Urinary bladder (tissue), 4 donors: ENCODE data around the gene DTNB. TPM values are rescaled to one million over a fixed set of nuclear protein-coding genes. Genes with fewer than 3 reads are reported as not detected.

Source experiments
- DNase-seq: peaks from one replicate; pipeline ENCODE4 v3.0.0-alpha.2; 2015; ENCODE audit errors: extremely low spot score
- H3K27ac ChIP-seq: one replicate; pipeline ENCODE4 v1.5.1; 2013; ENCODE audit warnings: low read depth, mild to moderate bottlenecking, moderate library complexity
- H3K36me3 ChIP-seq: one replicate; pipeline ENCODE4 v1.6.1; 2013; ENCODE audit warnings: mild to moderate bottlenecking, moderate library complexity; ENCODE audit not compliant: insufficient read depth
- H3K4me1 ChIP-seq: one replicate; pipeline ENCODE4 v1.6.1; 2013; ENCODE audit warnings: mild to moderate bottlenecking, moderate library complexity; ENCODE audit not compliant: insufficient read depth
- H3K4me3 ChIP-seq: one replicate; pipeline ENCODE4 v1.5.1; 2013; ENCODE audit warnings: low read depth, low read length
- WGBS: extraction: QIAGEN DNeasy Blood & Tissue Kit; methylation state at CpG from one replicate; pipeline ENCODE4 v1.1.7; 2013; 5-methylcytosine and 5-hydroxymethylcytosine counted together
- polyA plus RNA-seq: library from polyadenylated mRNA; stranded (reverse); fragments of 200-250 nt; gene quantifications from one replicate; pipeline ENCODE4 v1.2.3, GENCODE V29; 2013
- total RNA-seq: library from RNA; depleted of rRNA; stranded (reverse); fragments of >200 nt; gene quantifications from one replicate; pipeline ENCODE4 v1.2.3, GENCODE V29; 2014
- donor health status: healthy with polysubstance abuse.
- donor health status: healthy.

The DTNB gene
- total and polyA plus RNA-seq, 2 donors = 5.4 to 14.0 TPM

DNA sequence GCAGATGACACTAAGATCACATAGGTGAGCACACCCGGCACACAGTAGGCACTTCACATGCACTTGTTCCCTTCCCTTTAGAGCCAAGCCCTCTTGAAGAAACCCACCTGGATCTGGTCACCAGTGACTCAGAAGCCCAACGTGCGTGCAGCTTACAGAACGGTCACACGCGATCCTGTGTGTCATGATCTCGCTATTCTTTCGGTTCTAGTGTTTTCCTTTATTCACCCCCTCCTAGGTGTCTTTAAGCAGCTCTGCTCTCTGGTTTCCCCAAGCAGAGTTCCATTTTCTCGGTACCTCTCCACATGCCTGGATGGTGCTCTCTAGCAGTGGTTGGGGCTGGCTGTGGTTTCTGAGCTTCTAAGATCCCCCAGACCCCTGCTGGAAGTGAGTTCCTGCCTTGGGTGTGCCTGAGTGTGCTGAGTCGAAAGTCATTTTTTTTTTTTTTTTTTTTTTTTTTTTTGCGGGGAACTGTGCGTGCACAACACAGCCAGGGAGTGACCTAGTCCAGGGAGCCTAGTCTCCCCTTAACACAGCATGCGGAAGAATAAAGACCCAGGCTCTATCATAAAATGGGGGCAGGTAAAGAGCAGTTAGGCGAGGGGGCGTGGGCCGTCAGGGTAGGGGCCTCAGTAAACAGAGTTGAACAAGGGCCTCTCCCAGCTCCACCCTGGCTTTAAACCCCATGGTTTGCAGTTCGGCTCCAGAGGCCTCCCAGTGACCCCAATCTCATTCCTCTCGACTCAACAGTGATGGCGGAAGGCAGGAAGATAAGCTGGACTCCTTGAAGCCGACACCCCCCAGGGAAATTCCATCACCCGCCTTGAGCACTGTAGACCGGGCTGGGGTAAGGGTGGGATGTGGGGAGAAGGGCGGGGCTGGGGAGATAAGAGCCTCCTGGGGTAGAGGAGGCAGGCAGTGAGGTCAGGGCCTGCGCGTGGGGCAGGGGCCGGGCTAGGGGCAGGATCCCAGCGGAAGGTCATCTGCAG lies 301.8 kb downstream of the DTNB start:
- H3K4me1 ChIP-seq = no peaks in the 10 kb centered on the region
- H3K27ac ChIP-seq = no peak overlapping the region
- DNase-seq = no peak
- no peak overlapping the region for H3K4me3 ChIP-seq
- 88% methylated on average over 27 of the region's 27 CpGs for WGBS
- no peaks in the 10 kb centered on the region for H3K36me3 ChIP-seq

DNA sequence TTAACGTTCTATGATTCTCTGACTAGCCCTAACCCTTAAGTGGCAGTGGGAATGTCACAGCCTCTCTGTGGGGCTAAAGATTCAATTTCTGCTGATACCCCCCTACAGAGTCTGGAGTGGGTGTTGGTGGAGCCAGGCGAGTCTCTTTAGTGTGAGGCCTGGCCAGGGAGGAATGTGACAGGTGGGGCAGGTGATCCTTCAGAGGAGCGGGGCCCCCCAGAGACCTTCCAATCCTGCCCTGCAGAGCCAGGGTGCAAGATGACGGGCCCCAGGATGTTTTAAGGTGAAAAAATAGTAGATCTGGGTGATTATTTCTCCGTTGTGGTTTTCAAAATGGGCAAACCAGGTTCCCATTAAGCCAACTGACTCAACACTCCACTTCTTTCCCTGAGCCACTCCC lies 303.5 kb downstream of the DTNB start:
- Histone ChIP-seq H3K4me1 (no peaks in the 10 kb centered on the region), H3K27ac (no peak overlapping the region), H3K36me3 (no peaks in the 10 kb centered on the region), H3K4me3 (no peak overlapping the region)
- DNase-seq = no peak
- WGBS = 79% methylated on average over 5 of the region's 5 CpGs

DNA sequence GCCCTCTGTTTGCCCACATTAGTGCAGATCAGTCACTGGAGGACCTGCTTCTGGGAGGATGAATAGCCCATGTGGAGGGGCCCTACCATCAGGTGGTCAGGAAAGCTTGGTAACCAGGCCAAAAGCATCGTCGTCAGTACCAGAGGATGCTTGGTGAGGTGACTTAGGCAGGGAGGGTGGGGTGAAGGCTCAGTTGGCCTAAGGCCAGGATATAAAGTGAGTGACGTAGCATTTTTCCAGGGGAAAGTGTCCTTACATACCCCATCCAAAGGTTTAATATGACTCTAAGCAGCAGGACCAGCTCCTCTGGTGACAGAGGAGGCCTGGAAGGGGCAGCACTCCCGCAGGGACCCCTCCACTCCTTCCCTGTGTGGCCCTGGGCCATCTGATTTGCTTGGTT lies 303.9 kb downstream of the DTNB start:
- 71% methylated on average over 4 of the region's 4 CpGs for WGBS
- no peaks in the 10 kb centered on the region for H3K36me3 ChIP-seq
- H3K4me1 ChIP-seq = no peaks in the 10 kb centered on the region
- H3K4me3 ChIP-seq = no peak overlapping the region
- DNase-seq = no peak
- no peak overlapping the region for H3K27ac ChIP-seq

DNA sequence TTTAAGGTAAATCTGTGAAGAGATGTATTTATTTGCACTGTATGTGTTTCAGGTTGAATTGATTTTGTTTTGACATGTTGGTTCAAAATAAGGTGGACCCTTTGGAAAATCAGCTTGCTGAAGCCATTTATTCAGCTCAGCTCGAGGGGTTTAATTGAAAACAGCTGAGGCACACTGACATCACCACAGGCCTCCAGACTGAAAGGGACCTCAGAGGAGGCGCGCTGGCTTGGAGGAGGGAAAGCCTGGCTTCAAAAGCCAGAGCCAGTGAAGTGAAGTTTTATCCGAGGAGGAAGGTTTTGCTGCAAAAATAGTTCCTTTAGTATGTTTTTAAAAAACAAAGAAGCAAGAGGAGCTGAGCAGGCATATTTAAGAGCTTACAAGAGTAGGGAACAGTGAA lies 304.7 kb downstream of the DTNB start:
- Histone ChIP-seq H3K4me3 (no peak overlapping the region), H3K36me3 (no peaks in the 10 kb centered on the region), H3K27ac (no peak overlapping the region), H3K4me1 (no peaks in the 10 kb centered on the region)
- WGBS = 64% methylated on average over 4 of the region's 4 CpGs
- DNase-seq = no peak

DNA sequence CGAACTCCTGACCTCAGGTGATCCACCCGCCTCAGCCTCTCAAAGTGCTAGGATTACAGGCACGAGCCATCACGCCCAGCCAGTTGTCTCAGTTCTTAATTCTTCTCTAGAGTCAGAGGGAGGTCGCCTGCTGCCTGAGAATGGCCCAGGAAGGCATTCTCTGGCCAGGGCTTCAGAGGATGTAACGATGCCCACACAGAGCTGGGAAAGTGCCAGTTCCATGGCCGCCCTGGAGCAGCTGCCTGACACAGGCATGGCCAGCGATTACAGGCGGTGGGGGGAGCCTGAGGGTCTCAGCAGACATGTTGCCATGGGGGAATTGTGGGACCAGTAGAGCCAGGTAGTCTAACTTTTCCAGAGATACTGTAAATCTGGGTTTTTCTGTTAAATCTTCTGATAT lies 306.1 kb downstream of the DTNB start:
- 84% methylated on average over 9 of the region's 9 CpGs for WGBS
- Histone ChIP-seq H3K27ac (no peak overlapping the region), H3K4me3 (no peak overlapping the region), H3K36me3 (no peaks in the 10 kb centered on the region), H3K4me1 (no peaks in the 10 kb centered on the region)
- DNase-seq = no peak

DNA sequence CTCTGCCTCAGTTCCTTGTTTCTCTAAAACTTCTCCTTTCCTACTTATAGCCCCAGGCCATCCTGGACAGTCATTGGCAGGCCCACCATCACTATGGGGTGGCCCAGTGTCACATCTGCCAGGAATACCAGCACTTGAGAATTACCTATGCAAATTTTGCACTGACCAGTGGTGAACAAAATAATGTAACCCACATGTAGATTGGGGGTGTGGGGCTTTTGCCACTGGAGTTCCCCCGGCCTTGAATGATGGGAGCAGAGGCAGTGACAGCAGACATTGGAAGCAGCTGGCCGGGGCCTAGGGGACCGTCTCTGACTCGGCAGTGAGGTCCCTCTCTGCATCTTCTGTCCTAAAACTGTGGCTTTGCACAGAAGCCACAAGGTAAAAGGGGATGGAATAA lies 306.7 kb downstream of the DTNB start:
- WGBS = 91% methylated on average over 4 of the region's 4 CpGs
- Histone ChIP-seq H3K27ac (no peak overlapping the region), H3K4me1 (no peaks in the 10 kb centered on the region), H3K36me3 (no peaks in the 10 kb centered on the region), H3K4me3 (no peak overlapping the region)
- no peak for DNase-seq

DNA sequence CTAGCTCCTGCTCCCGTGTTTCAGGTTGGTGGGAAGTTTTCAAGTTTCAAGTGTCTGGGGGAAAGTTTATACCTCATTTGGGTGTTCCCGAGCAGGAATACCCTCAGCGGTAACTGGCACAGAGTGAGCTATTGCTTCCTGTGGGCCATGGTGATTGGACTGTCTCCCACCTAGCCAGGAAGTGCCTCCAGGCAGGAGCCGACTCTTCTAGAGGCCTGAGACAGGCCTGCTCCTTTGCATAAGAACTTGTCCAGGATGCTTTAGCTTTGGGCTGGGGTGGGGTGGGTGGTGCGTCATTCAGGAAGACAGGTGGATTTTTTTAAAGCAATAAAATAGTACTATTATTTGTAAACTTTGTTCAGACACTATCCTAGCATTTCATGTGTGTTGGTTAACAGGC lies 308.1 kb downstream of the DTNB start:
- DNase-seq = no peak
- 53% methylated on average over 5 of the region's 5 CpGs for WGBS
- no peak overlapping the region for H3K4me3 ChIP-seq
- no peaks in the 10 kb centered on the region for H3K4me1 ChIP-seq
- H3K27ac ChIP-seq = no peak overlapping the region
- no peaks in the 10 kb centered on the region for H3K36me3 ChIP-seq

DNA sequence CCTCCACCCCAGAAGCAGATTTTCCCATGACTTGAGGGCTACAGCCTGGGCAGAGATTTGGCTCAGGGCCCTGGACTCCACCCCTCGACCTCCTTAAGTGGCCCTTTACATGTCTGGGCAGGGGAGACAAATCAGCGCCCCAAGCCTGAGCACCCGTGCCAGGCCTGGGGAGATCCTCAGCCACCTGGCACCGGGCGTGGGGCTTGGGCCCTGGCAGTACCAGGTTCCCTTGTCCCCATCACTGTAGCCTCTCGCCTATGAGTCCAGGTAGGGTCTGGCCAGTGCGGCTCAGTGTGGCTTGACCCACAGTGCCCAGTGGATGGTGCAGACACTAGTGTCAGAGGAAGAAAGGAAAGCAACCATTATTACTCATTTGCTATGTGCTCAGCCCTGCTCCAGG lies 309.6 kb downstream of the DTNB start:
- no peak for DNase-seq
- H3K36me3 ChIP-seq = no peaks in the 10 kb centered on the region
- H3K4me3 ChIP-seq = no peak overlapping the region
- H3K27ac ChIP-seq = no peak overlapping the region
- 91% methylated on average over 7 of the region's 7 CpGs for WGBS
- H3K4me1 ChIP-seq = no peaks in the 10 kb centered on the region

DNA sequence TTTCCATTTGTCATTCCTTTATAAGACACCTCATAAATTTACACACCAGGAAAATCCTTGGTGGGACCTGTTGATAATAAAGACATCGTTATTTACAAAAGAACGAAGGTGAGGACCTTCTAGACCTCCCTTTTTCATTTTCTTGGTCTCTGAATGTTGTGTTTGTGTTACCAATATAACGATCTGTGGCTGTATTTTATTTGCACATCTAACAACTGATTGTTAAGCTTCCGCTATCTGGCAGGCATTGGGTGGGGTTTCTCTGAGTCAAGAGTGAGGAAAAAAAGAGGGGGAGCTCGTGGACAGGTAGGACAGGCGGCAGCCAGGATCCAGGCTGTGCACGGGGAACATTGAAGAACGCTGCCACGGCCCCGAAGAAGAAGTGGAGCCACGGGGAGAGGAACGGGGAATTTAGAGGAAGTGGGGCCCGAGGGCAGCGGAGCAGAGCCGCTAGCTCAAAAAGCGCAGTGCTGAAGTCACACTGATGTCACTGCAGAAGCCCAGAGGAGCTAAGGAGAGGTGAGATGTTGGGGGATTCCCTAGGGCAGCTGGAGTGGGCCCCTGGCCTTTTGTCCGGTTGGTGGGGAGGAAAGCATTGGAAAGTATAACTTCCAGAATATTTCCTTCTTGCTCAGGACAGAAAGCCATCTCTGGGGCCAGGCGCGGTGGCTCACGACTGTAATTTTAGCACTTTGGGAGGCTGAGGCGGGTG lies 310.8 kb downstream of the DTNB start:
- Histone ChIP-seq H3K36me3 (no peaks in the 10 kb centered on the region), H3K27ac (peak overlapping the region; percentile 72), H3K4me3 (peak overlapping the region; percentile 45), H3K4me1 (no peaks in the 10 kb centered on the region)
- no peak for DNase-seq
- 43% methylated on average over 21 of the region's 21 CpGs for WGBS

DNA sequence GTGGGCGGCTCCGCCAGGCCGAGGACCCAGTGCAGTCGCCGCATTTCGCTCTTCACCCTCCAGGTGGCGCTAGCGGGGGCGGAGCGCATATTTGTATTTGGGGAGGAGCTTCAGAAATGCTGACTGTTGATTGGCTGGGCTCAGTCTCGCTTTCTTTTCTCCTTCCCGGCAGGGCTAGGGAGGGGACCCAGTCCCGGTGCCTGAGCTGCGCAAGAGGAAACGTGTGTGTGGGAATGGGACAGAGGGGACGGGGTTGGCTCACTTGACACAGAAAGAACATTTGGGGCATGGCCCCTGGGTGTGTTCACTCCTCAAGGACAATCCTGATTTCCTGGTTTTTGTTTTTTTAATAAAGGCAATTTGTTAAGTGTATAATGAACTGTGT lies 311.3 kb downstream of the DTNB start:
- no peak overlapping the region for H3K27ac ChIP-seq

DNA sequence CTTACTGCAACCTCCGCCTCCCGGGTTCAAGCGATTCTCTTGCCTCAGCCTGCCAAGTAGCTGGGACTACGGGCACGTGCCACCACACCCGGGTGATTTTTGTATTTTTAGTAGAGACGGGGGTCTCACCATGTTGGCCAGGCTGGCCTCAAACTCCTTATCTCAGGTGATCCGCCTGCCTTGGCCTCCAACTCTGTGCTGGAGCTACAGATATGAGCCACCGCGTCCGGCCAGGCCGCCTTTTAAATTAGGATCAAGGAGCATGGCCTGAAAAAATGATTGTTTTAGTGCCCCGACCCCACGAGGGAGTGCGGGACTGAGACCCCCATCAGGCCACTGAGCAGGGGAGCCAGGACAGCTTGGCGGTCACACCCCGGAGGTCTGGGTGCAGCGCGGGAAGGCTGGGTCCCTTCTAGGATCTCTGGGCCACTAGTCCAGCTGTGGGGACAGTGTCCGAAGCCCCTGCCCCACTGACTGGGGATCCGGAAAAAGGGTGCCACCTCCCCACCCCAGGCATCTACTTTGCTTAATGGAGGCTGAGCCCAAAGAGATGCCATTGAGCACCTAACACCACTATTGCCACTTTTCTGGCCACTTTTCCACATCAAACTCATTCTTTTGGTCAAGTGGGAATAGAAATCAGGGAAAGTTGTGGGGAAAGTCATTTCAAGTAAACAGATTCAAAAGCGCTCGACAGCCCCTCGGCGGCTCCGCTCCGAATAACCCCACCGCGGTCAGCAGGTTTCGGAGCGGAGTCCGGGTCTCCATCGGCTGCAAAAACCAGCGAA lies 311.9 kb downstream of the DTNB start:
- no peak overlapping the region for H3K27ac ChIP-seq
- 56% methylated on average over 34 of the region's 34 CpGs for WGBS
- no peaks in the 10 kb centered on the region for H3K4me1 ChIP-seq
- DNase-seq = no peak
- no peak overlapping the region for H3K4me3 ChIP-seq
- H3K36me3 ChIP-seq = no peaks in the 10 kb centered on the region

More for the DNA sequence above, 311.3 kb downstream of the DTNB start:
- H3K4me3 ChIP-seq = peak overlapping the region; percentile 45
- peak; percentile 92 for DNase-seq
- H3K36me3 ChIP-seq = no peaks in the 10 kb centered on the region
- WGBS = 0% methylated on average over 16 of the region's 16 CpGs
- H3K4me1 ChIP-seq = no peaks in the 10 kb centered on the region

DNA sequence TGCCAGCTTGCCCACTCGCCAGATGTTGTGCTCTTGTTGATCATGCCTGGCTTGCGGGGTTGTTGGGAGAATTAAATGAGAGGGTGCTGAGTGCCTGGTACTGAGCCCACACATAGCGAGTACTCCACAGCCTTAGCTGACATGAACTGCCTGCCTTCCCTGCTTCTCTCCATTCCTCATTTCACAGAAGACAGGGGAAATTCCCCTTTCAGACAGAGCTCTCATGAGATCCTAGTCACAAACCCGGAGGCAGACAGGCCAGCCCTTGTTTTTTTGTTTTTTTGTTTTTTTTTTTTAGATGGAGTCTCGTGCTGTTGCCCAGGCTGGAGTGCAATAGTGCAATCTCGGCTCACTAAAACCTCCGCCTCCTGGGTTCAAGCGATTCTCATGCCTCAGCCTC lies 314.5 kb downstream of the DTNB start:
- H3K4me3 ChIP-seq = no peak overlapping the region
- DNase-seq = no peak
- no peaks in the 10 kb centered on the region for H3K36me3 ChIP-seq
- H3K4me1 ChIP-seq = no peaks in the 10 kb centered on the region
- H3K27ac ChIP-seq = no peak overlapping the region
- WGBS = 79% methylated on average over 8 of the region's 8 CpGs

DNA sequence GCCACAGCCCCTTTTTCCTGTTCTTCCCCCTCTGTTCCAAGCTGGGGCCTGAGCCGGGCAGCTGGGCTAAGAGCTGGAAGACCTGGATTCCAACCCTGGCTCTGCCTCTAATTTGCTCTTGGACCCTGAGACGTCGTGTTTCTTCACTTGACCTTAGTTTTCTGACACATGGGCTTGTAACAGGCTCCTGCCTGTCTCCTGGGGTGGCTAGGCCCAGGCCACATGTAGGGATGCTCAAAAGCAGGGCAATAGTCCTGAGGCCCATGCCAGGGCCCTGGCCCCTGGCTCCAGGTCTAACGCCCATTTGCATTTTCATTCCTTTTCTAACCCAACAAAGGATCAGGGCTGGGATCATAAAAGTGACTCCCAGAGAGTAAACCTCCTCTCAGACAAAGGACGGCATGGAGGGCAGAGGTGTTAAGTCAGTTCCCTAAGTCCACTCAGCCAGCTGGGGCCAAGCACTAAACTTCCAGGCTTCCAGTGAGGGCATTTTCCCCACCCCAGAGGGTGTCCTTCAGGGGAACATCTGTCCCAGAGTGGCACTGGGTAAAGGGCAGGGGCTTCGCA lies 315.0 kb downstream of the DTNB start:
- 88% methylated on average over 6 of the region's 6 CpGs for WGBS
- Histone ChIP-seq H3K27ac (no peak overlapping the region), H3K4me1 (no peaks in the 10 kb centered on the region), H3K4me3 (no peak overlapping the region), H3K36me3 (no peaks in the 10 kb centered on the region)
- DNase-seq = no peak
